Measurements from ENCODE around the gene THAP12.

The THAP12 gene

GRCh38 chr11:76379807-76380158 lies 1.1 kb downstream of the THAP12 start:
- DNase-seq (ENCODE audit: low read depth in 2 of 2): no peak

GRCh38 chr11:76376746-76377558 lies 4.0 kb downstream of the THAP12 start:
- DNase-seq (ENCODE audit: low read depth in 2 of 2): no peak

GRCh38 chr11:76371170-76371569 lies 9.8 kb downstream of the THAP12 start:
- DNase-seq (ENCODE audit: low read depth in 2 of 2): peak; percentile 20 to 26

GRCh38 chr11:76369406-76369805 lies 11.5 kb downstream of the THAP12 start:
- no peak for DNase-seq (ENCODE audit: low read depth in 2 of 2)

GRCh38 chr11:76368490-76368889 lies 12.4 kb downstream of the THAP12 start:
- DNase-seq (ENCODE audit: low read depth in 2 of 2): no peak

- no peak for DNase-seq (ENCODE audit: low read depth in 2 of 2)
These were observed 15.8 kb downstream of the THAP12 start for GRCh38 chr11:76365038-76365679.

- DNase-seq (ENCODE audit: low read depth in 2 of 2): no peak
These were observed 18.2 kb downstream of the THAP12 start for GRCh38 chr11:76362716-76363115.

- DNase-seq (ENCODE audit: low read depth in 2 of 2): no peak
These were observed 19.2 kb downstream of the THAP12 start for GRCh38 chr11:76361776-76362175.

GRCh38 chr11:76361374-76361773 lies 19.6 kb downstream of the THAP12 start:
- DNase-seq (ENCODE audit: low read depth in 2 of 2): no peak

GRCh38 chr11:76355172-76355571 lies 25.8 kb downstream of the THAP12 start:
- no peak for DNase-seq (ENCODE audit: low read depth in 2 of 2)

- no peak for DNase-seq (ENCODE audit: low read depth in 2 of 2)
These were observed 32.6 kb downstream of the THAP12 start for GRCh38 chr11:76348348-76348747.

GRCh38 chr11:76347466-76347865 lies 33.5 kb downstream of the THAP12 start:
- no peak for DNase-seq (ENCODE audit: low read depth in 2 of 2)

GRCh38 chr11:76339221-76339620 lies 41.7 kb downstream of the THAP12 start:
- DNase-seq (ENCODE audit: low read depth in 2 of 2): peak in 1 of 2 experiments; percentile 11

GRCh38 chr11:76337923-76338322 lies 43.0 kb downstream of the THAP12 start:
- no peak for DNase-seq (ENCODE audit: low read depth in 2 of 2)

- DNase-seq (ENCODE audit: low read depth in 2 of 2): no peak
These were observed 43.5 kb downstream of the THAP12 start for GRCh38 chr11:76337469-76337868.

GRCh38 chr11:76336597-76336996 lies 44.3 kb downstream of the THAP12 start:
- no peak for DNase-seq (ENCODE audit: low read depth in 2 of 2)

GRCh38 chr11:76335842-76336241 lies 45.1 kb downstream of the THAP12 start:
- no peak for DNase-seq (ENCODE audit: low read depth in 2 of 2)

- DNase-seq (ENCODE audit: low read depth in 2 of 2): no peak
These were observed 46.0 kb downstream of the THAP12 start for GRCh38 chr11:76334826-76335389.

GRCh38 chr11:76330651-76331050 lies 50.3 kb downstream of the THAP12 start:
- no peak for DNase-seq (ENCODE audit: low read depth in 2 of 2)

GRCh38 chr11:76329983-76330382 lies 50.9 kb downstream of the THAP12 start:
- DNase-seq (ENCODE audit: low read depth in 2 of 2): no peak

- DNase-seq (ENCODE audit: low read depth in 2 of 2): peak in 1 of 2 experiments; percentile 19
These were observed 51.8 kb downstream of the THAP12 start for GRCh38 chr11:76329084-76329648.

- DNase-seq (ENCODE audit: low read depth in 2 of 2): no peak
These were observed 53.1 kb downstream of the THAP12 start for GRCh38 chr11:76327756-76328388.

Data from fibroblast of skin of left biceps (primary cell).